ENCODE results near the gene OGFRL1.

The OGFRL1 gene

DNA sequence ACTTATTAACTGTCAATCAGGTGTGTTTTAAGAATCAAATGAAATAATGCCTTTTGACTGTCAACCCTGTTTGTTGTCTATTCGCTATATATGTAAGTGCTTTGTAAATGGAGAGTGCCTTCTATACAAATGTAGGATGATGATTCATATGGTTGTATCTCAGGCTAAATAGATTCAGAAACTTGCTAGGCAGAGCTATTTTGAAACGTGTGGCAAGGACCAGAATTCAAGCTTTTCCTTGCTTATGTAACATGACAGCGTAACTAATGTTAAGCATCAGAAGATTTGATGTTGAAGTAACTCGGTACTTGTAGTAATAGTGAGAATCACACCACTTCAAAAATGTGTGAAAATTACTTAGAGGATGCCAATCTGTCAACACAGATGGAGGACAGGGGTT, 3.4 kb downstream of the OGFRL1 start:
- CTCF ChIA-PET, result interaction anchor here (0.6 to 0.8 kb wide), 2 partner anchors 18 to 57 kb away, joined by 3 to 4 read pairs; no protein-coding TSS in a partner anchor
- 94% methylated on average over 4 of the region's 4 CpGs for WGBS (ENCODE audit: insufficient coverage)
- DNase-seq, result no peak
- H3K27me3 ChIP-seq (replicated peaks in 2 of 5; ENCODE audit: control insufficient read depth in 4 of 5, insufficient read depth in 5 of 5, low read length in 4 of 5), result no peaks in the 10 kb centered on the region
- H3K36me3 ChIP-seq (ENCODE audit: control insufficient read depth in 4 of 4, insufficient read depth in 4 of 4, low read length in 3 of 4), result peaks cover 10 to 37% (median 19%) of the 10 kb centered on the region in 4 experiments
- POLR2A ChIA-PET, result no interaction called here
- no peak overlapping the region for H3K27ac ChIP-seq (ENCODE audit: insufficient read depth in 1 of 2, low read depth in 1 of 2, low read length in 2 of 2, poor library complexity in 1 of 2, severe bottlenecking in 2 of 2)
- H3K4me3 ChIP-seq (ENCODE audit: control insufficient read depth in 1 of 7, extremely low read depth in 1 of 7, insufficient read depth in 4 of 7, low read depth in 2 of 7, low read length in 6 of 7), result no peak overlapping the region
- H3K4me1 ChIP-seq (ENCODE audit: control extremely low read depth in 1 of 4, control insufficient read depth in 4 of 4, insufficient read depth in 4 of 4, low read length in 3 of 4), result peaks cover 13 to 39% (median 30%) of the 10 kb centered on the region in 4 experiments
- H3K9me3 ChIP-seq (ENCODE audit: control extremely low read depth in 1 of 5, control insufficient read depth in 4 of 5, insufficient read depth in 2 of 5, low read depth in 1 of 5, low read length in 4 of 5), result no peaks in the 10 kb centered on the region

DNA sequence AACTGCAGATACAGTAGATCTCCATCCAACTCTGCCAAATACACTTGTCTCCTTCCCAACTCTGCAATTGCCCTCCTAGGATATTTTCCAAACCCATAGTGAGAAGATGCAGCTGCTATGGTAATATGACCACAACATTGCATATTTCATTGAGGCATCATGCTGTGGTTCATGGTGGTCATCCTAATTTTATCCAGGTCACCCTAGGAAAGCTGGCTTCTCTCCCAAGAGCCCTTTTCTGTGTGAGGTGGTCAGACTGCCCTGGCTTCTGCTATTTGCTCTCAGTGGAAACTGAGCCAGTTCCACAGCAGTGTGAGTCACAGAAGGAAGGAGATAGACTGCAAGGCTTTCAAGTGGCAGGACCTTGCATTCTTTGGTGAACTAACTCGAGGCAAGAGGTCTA, 5.5 kb downstream of the OGFRL1 start:
- Histone ChIP-seq H3K27me3 (replicated peaks in 2 of 5; ENCODE audit: control insufficient read depth in 4 of 5, insufficient read depth in 5 of 5, low read length in 4 of 5) (no peaks in the 10 kb centered on the region), H3K4me3 (ENCODE audit: control insufficient read depth in 1 of 7, extremely low read depth in 1 of 7, insufficient read depth in 4 of 7, low read depth in 2 of 7, low read length in 6 of 7) (no peak overlapping the region), H3K4me1 (ENCODE audit: control extremely low read depth in 1 of 4, control insufficient read depth in 4 of 4, insufficient read depth in 4 of 4, low read length in 3 of 4) (peaks cover 7 to 24% (median 16%) of the 10 kb centered on the region in 4 experiments), H3K27ac (ENCODE audit: insufficient read depth in 1 of 2, low read depth in 1 of 2, low read length in 2 of 2, poor library complexity in 1 of 2, severe bottlenecking in 2 of 2) (no peak overlapping the region), H3K36me3 (ENCODE audit: control insufficient read depth in 4 of 4, insufficient read depth in 4 of 4, low read length in 3 of 4) (peaks cover 10 to 45% (median 23%) of the 10 kb centered on the region in 4 experiments), H3K9me3 (ENCODE audit: control extremely low read depth in 1 of 5, control insufficient read depth in 4 of 5, insufficient read depth in 2 of 5, low read depth in 1 of 5, low read length in 4 of 5) (no peaks in the 10 kb centered on the region)
- POLR2A ChIA-PET, result no interaction called here
- CTCF ChIA-PET, result interaction anchor here (1.7 kb wide), 1 partner anchor 106 kb away, joined by 4 read pairs; no protein-coding TSS in a partner anchor
- no peak for DNase-seq
- 100% methylated on average over 1 of the region's 1 CpG for WGBS (ENCODE audit: insufficient coverage)

DNA sequence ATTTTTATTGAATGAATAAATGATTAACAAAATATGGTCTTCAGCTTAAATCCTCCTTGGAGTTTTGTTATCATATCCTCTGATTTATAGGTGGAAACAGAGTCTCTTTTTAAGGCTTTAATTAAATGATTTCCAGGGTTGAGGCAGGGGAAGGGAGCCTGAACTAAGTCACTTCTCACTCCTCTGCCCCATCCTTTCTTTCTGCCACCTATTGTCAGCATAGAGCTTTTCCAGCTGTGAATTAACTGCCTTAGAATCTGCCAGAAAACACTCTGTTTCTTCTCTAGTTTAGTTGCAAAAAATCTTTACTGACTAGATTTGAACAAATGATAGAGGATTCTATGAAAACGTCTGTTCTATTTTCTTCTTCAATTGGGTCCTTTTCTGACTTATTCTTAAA, 9.8 kb downstream of the OGFRL1 start:
- DNase-seq, result no peak
- WGBS (ENCODE audit: insufficient coverage), result no CpG with 5 or more reads among the region's 1 CpG
- CTCF ChIA-PET, result interaction anchor here (3.7 kb wide), 1 partner anchor 10 kb away, joined by 18 read pairs; the partner anchor contains the start of gene OGFRL1
- POLR2A ChIA-PET, result interaction anchor here (2.7 kb wide), 1 partner anchor 11 kb away, joined by 8 read pairs; the partner anchor contains the start of gene OGFRL1
- Histone ChIP-seq H3K4me3 (ENCODE audit: control insufficient read depth in 1 of 7, extremely low read depth in 1 of 7, insufficient read depth in 4 of 7, low read depth in 2 of 7, low read length in 6 of 7) (no peak overlapping the region), H3K36me3 (ENCODE audit: control insufficient read depth in 4 of 4, insufficient read depth in 4 of 4, low read length in 3 of 4) (peaks cover 21 to 71% (median 40%) of the 10 kb centered on the region in 4 experiments), H3K27me3 (replicated peaks in 2 of 5; ENCODE audit: control insufficient read depth in 4 of 5, insufficient read depth in 5 of 5, low read length in 4 of 5) (no peaks in the 10 kb centered on the region), H3K4me1 (ENCODE audit: control extremely low read depth in 1 of 4, control insufficient read depth in 4 of 4, insufficient read depth in 4 of 4, low read length in 3 of 4) (no peaks in the 10 kb centered on the region), H3K9me3 (ENCODE audit: control extremely low read depth in 1 of 5, control insufficient read depth in 4 of 5, insufficient read depth in 2 of 5, low read depth in 1 of 5, low read length in 4 of 5) (no peaks in the 10 kb centered on the region), H3K27ac (ENCODE audit: insufficient read depth in 1 of 2, low read depth in 1 of 2, low read length in 2 of 2, poor library complexity in 1 of 2, severe bottlenecking in 2 of 2) (no peak overlapping the region)

DNA sequence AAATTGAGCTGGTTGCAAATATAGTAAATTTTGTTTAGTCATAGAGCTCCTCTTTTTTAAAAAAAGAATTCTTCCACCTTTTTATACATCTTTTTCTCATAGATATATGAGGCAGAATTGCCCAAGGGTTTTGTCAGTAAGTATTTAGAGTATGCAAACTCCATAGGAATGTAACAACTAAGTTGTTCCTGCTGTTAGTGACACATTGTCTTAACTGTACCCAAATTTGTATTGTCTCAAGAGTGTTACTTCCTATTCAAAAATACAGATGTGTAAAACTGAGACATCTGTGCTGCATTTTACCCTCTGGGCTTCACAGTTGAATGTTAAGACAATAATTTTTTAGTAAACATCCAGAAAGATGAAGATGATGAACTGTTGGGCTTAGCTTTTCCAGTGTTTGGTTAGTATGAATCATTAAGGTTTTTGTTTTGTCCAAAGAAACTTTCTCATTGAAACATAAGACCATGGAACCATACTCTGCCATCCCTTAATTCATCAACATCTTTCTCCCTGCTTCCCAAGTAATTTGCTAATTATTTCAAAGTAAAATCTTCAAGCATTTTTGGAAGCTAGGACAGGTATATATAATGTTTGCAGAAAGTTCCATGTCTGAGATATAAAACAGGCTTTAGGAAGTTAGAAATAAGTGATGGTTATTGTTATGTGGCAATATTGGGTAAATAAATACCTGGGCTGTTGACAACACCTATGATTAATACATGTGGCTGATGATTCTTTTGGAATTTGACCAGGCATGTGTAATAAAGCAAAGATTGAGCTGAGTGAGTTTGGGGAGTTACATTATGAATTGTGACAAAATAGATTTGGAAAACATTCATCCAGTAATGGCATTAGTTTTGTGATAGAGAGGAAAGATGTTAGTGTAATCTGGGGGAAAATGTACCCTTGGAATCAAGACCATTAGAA, 11.2 kb downstream of the OGFRL1 start:
- Histone ChIP-seq H3K9me3 (ENCODE audit: control extremely low read depth in 1 of 5, control insufficient read depth in 4 of 5, insufficient read depth in 2 of 5, low read depth in 1 of 5, low read length in 4 of 5) (no peaks in the 10 kb centered on the region), H3K36me3 (ENCODE audit: control insufficient read depth in 4 of 4, insufficient read depth in 4 of 4, low read length in 3 of 4) (peaks cover 14 to 63% (median 32%) of the 10 kb centered on the region in 4 experiments), H3K27ac (ENCODE audit: insufficient read depth in 1 of 2, low read depth in 1 of 2, low read length in 2 of 2, poor library complexity in 1 of 2, severe bottlenecking in 2 of 2) (no peak overlapping the region), H3K4me1 (ENCODE audit: control extremely low read depth in 1 of 4, control insufficient read depth in 4 of 4, insufficient read depth in 4 of 4, low read length in 3 of 4) (no peaks in the 10 kb centered on the region), H3K4me3 (ENCODE audit: control insufficient read depth in 1 of 7, extremely low read depth in 1 of 7, insufficient read depth in 4 of 7, low read depth in 2 of 7, low read length in 6 of 7) (no peak overlapping the region), H3K27me3 (replicated peaks in 2 of 5; ENCODE audit: control insufficient read depth in 4 of 5, insufficient read depth in 5 of 5, low read length in 4 of 5) (no peaks in the 10 kb centered on the region)
- DNase-seq, result no peak
- ChIA-PET CTCF (interaction anchor here (0.8 to 3.7 kb wide), 3 partner anchors 11 to 106 kb away, joined by 3 to 18 read pairs (median 3); partner anchors contain the start of gene OGFRL1), POLR2A (interaction anchor here (0.6 kb wide), 1 partner anchor 17 kb away, joined by 3 read pairs; no protein-coding TSS in a partner anchor)

DNA sequence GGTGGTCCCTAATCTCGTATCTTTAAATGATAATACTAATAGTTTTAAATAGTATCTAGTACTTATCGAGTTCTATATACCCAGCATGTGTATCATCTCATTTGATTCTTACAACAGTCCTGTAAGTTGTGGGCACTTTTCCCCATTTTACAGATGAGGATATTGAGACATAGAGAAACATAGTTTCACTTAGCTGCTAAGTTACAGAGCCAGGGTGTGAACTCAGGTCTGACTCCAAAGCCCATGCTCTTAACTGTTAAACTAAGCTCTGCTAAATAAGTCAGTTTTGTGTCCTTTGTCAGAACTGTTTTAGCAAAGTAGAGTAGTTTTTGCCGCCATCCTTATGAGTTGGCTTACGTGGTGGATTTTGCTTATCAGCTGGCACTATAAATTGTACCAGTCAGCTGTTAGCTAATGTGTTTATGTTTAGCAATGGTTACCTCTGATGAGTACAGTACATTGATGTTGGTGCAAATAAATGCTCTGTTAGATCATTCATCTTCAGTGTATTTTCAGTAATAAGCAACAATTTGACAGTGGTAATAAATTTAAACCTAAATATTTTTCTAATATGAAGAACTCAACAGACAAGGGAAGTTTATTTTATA, 12.1 kb downstream of the OGFRL1 start:
- WGBS (ENCODE audit: insufficient coverage), result 100% methylated on average over 2 of the region's 4 CpGs

DNA sequence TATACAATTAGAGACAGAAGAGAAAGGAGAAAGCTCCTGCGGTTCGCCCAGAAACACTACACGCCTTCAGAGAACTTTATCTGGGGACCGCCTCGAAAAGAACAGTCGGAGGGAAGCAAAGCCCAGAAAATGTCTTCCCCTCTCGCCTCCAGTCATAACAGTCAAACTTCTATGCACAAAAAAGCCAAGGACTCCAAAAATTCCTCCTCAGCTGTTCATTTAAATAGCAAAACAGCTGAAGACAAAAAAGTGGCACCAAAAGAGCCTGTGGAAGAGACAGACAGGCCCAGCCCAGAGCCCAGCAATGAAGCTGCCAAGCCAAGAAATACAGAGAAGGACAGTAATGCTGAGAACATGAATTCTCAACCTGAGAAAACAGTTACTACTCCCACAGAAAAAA, 12.9 kb downstream of the OGFRL1 start:
- Histone ChIP-seq H3K4me3 (ENCODE audit: control insufficient read depth in 1 of 7, extremely low read depth in 1 of 7, insufficient read depth in 4 of 7, low read depth in 2 of 7, low read length in 6 of 7) (no peak overlapping the region), H3K36me3 (ENCODE audit: control insufficient read depth in 4 of 4, insufficient read depth in 4 of 4, low read length in 3 of 4) (peaks cover 14 to 49% (median 25%) of the 10 kb centered on the region in 4 experiments), H3K4me1 (ENCODE audit: control extremely low read depth in 1 of 4, control insufficient read depth in 4 of 4, insufficient read depth in 4 of 4, low read length in 3 of 4) (no peaks in the 10 kb centered on the region), H3K27me3 (replicated peaks in 2 of 5; ENCODE audit: control insufficient read depth in 4 of 5, insufficient read depth in 5 of 5, low read length in 4 of 5) (no peaks in the 10 kb centered on the region), H3K27ac (ENCODE audit: insufficient read depth in 1 of 2, low read depth in 1 of 2, low read length in 2 of 2, poor library complexity in 1 of 2, severe bottlenecking in 2 of 2) (no peak overlapping the region), H3K9me3 (ENCODE audit: control extremely low read depth in 1 of 5, control insufficient read depth in 4 of 5, insufficient read depth in 2 of 5, low read depth in 1 of 5, low read length in 4 of 5) (no peaks in the 10 kb centered on the region)
- CTCF ChIA-PET, result interaction anchor here (1.3 kb wide), 1 partner anchor 48 kb away, joined by 3 read pairs; no protein-coding TSS in a partner anchor
- 96% methylated on average over 5 of the region's 7 CpGs for WGBS (ENCODE audit: insufficient coverage)
- POLR2A ChIA-PET, result no interaction called here
- DNase-seq, result no peak

More for the DNA sequence above, 12.1 kb downstream of the OGFRL1 start:
- H3K4me1 ChIP-seq (ENCODE audit: control extremely low read depth in 1 of 4, control insufficient read depth in 4 of 4, insufficient read depth in 4 of 4, low read length in 3 of 4), result no peaks in the 10 kb centered on the region
- peaks cover 14 to 55% (median 28%) of the 10 kb centered on the region in 4 experiments for H3K36me3 ChIP-seq (ENCODE audit: control insufficient read depth in 4 of 4, insufficient read depth in 4 of 4, low read length in 3 of 4)
- CTCF ChIA-PET, result interaction anchor here (1.3 to 3.7 kb wide), 2 partner anchors 12 to 49 kb away, joined by 3 to 18 read pairs; partner anchors contain the start of gene OGFRL1
- H3K4me3 ChIP-seq (ENCODE audit: control insufficient read depth in 1 of 7, extremely low read depth in 1 of 7, insufficient read depth in 4 of 7, low read depth in 2 of 7, low read length in 6 of 7), result no peak overlapping the region
- no peaks in the 10 kb centered on the region for H3K27me3 ChIP-seq (replicated peaks in 2 of 5; ENCODE audit: control insufficient read depth in 4 of 5, insufficient read depth in 5 of 5, low read length in 4 of 5)
- POLR2A ChIA-PET, result no interaction called here
- H3K27ac ChIP-seq (ENCODE audit: insufficient read depth in 1 of 2, low read depth in 1 of 2, low read length in 2 of 2, poor library complexity in 1 of 2, severe bottlenecking in 2 of 2), result no peak overlapping the region
- DNase-seq, result no peak
- no peaks in the 10 kb centered on the region for H3K9me3 ChIP-seq (ENCODE audit: control extremely low read depth in 1 of 5, control insufficient read depth in 4 of 5, insufficient read depth in 2 of 5, low read depth in 1 of 5, low read length in 4 of 5)

Data from common myeloid progenitor, CD34-positive (primary cell).